Smooth muscle cell (in vitro differentiated cells): ENCODE measurements around the gene MPP4. TPM values are rescaled to one million over a fixed set of nuclear protein-coding genes. Genes with fewer than 3 reads are reported as not detected.

ENCODE experiments used
- DNase-seq: peaks from one replicate; lab custom pipeline; 2025; ENCODE audit not compliant: unreplicated experiment; lab: John Stamatoyannopoulos, UW
- H2AFZ ChIP-seq: fragments of 200-600 bp; sonication (generic); 2 replicates; pipeline ENCODE4 v1.6.0; 2016; ENCODE audit warnings: antibody characterized with exemption, low read depth, mild to moderate bottlenecking
- H3F3A ChIP-seq: fragments of 200-600 bp; sonication (generic); 2 replicates; pipeline ENCODE4 v1.6.0; 2017; ENCODE audit warnings: antibody characterized with exemption, low read depth
- H3K27ac ChIP-seq: fragments of 200-600 bp; sonication (generic); 2 replicates; pipeline ENCODE4 v1.5.1; 2016; ENCODE audit warnings: low read depth, mild to moderate bottlenecking
- H3K27me3 ChIP-seq: fragments of 200-600 bp; sonication (generic); 2 replicates; pipeline ENCODE4 v1.6.1; 2016; ENCODE audit warnings: low read depth, mild to moderate bottlenecking
- H3K36me3 ChIP-seq: fragments of 200-600 bp; sonication (generic); 2 replicates; pipeline ENCODE4 v1.5.1; 2016; ENCODE audit warnings: low read depth
- H3K4me1 ChIP-seq: fragments of 200-600 bp; sonication (generic); 2 replicates; pipeline ENCODE4 v1.5.1; 2016; ENCODE audit warnings: low read depth
- H3K4me2 ChIP-seq: fragments of 200-600 bp; sonication (generic); 2 replicates; pipeline ENCODE4 v1.6.0; 2016; ENCODE audit warnings: mild to moderate bottlenecking
- H3K4me3 ChIP-seq: fragments of 200-600 bp; sonication (generic); 2 replicates; pipeline ENCODE4 v1.5.1; 2016; ENCODE audit warnings: mild to moderate bottlenecking
- H3K79me2 ChIP-seq: fragments of 200-600 bp; sonication (generic); 2 replicates; pipeline ENCODE4 v1.6.0; 2016; ENCODE audit warnings: low read depth, mild to moderate bottlenecking
- H3K9ac ChIP-seq: fragments of 200-600 bp; sonication (generic); 2 replicates; pipeline ENCODE4 v1.6.0; 2016; ENCODE audit warnings: low read depth
- H3K9me3 ChIP-seq: fragments of 200-600 bp; sonication (generic); replicated peaks from 2 replicates; pipeline ENCODE4 v1.5.1; 2016; ENCODE audit warnings: low read depth
- H4K20me1 ChIP-seq: fragments of 200-600 bp; sonication (generic); 2 replicates; pipeline ENCODE4 v1.6.0; 2016; ENCODE audit warnings: low read depth
- WGBS: methylation state at CpG from one replicate; pipeline ENCODE4 v1.1.7; 2016; ENCODE audit warnings: low lambda C conversion rate; 5-methylcytosine and 5-hydroxymethylcytosine counted together
- polyA plus RNA-seq: library from polyadenylated mRNA; unstranded; fragments of >200 nt; fragmentation: Nextera tagmentation; extraction: Ambion mirVana; gene quantifications from 2 replicates; pipeline ENCODE4 v1.2.1, GENCODE V29; 2016
- total RNA-seq: library from RNA; depleted of rRNA; stranded (reverse); fragments of >200 nt; gene quantifications from 2 replicates; pipeline ENCODE4 v1.2.3, GENCODE V29; 2014
- TF ChIP-seq, protein P1 (sequence below): fragments of 200-600 bp; sonication (generic); IDR thresholded peaks from 2 replicates; pipeline ENCODE4 v1.5.1; 2017; ENCODE audit warnings: borderline replicate concordance, mild to moderate bottlenecking, antibody characterized with exemption; ENCODE audit not compliant: insufficient read depth, poor library complexity, severe bottlenecking

Gene MPP4
- total and polyA plus RNA-seq, 2 experiments from 2014 or later: 1.8 TPM; not detected in 1

DNA sequence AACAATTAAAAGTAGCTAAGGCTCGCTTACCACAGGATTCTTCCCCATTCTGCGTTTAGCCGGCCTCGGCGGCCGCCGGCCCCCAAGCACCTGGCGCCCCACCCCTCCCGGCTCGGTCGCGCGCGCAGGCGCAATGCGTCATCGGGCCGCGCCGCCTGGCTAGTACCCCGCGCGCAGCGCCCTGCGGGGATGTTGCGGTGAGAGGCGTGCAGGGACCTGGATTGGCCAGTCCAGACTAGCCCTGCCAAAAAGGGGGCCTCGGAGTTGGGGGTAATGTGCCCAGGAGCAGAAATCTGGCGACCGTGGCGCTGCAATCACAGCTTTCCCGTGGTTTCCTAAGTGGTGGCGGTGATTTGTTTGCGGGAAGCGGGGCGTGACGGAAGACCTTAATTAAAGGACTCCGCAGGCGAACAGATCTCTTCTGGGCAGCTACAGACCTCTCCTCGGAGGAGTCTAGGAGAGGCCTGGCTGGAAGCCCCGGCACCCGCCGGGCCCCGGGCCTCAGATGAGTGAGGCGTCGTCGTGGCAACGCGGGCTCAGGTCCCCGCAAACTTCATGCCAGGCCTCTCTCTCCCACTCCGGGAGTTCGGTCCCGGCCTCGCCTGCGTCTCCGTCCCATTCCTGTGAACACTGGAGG lies 55.7 kb downstream of the MPP4 start:
- Histone ChIP-seq H3K4me2 (peak overlapping the region; percentile 81), H3K27me3 (no peaks in the 10 kb centered on the region), H4K20me1 (no peaks in the 10 kb centered on the region), H3F3A (peaks cover 4% of the 10 kb centered on the region), H3K4me1 (peaks cover 12% of the 10 kb centered on the region), H3K27ac (peak overlapping the region; percentile 73), H3K9ac (peak overlapping the region; percentile 83), H3K4me3 (peak overlapping the region; percentile 70), H2AFZ (peak overlapping the region; percentile 92), H3K79me2 (peaks cover 9% of the 10 kb centered on the region), H3K36me3 (no peaks in the 10 kb centered on the region), H3K9me3 (no peaks in the 10 kb centered on the region)
- TF ChIP-seq, protein P1, sequence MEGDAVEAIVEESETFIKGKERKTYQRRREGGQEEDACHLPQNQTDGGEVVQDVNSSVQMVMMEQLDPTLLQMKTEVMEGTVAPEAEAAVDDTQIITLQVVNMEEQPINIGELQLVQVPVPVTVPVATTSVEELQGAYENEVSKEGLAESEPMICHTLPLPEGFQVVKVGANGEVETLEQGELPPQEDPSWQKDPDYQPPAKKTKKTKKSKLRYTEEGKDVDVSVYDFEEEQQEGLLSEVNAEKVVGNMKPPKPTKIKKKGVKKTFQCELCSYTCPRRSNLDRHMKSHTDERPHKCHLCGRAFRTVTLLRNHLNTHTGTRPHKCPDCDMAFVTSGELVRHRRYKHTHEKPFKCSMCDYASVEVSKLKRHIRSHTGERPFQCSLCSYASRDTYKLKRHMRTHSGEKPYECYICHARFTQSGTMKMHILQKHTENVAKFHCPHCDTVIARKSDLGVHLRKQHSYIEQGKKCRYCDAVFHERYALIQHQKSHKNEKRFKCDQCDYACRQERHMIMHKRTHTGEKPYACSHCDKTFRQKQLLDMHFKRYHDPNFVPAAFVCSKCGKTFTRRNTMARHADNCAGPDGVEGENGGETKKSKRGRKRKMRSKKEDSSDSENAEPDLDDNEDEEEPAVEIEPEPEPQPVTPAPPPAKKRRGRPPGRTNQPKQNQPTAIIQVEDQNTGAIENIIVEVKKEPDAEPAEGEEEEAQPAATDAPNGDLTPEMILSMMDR: no peak
- DNase-seq: peak; percentile 53
- WGBS: under 1% methylated on average over 49 of the region's 56 CpGs

DNA sequence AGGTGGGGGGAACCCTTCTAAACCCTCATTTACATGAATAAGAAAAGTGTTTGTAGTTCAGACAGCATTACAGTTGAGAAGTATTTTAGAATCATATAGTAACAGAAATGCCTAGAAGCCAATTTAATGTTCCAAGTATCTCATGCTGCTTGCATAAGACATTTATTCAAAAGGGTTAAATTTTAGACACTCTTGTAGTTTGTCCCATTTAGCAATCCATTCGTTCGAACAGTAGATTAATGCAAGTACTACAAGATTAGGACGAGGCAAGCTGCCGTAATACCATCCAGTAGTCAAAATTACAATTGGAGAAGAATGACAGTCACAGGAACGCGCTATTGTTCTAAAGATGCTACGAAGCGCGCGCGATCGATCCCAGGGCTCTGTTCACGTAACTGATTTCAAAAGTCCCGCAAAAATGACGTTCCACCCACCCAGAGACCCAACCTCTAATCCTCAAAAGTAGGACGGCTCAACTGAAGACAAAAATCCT lies 56.3 kb downstream of the MPP4 start:
- Histone ChIP-seq H3K9ac (peak overlapping the region; percentile 83), H4K20me1 (no peaks in the 10 kb centered on the region), H3K4me1 (peaks cover 12% of the 10 kb centered on the region), H3K79me2 (peaks cover 9% of the 10 kb centered on the region), H3F3A (peaks cover 4% of the 10 kb centered on the region), H3K36me3 (no peaks in the 10 kb centered on the region), H3K9me3 (no peaks in the 10 kb centered on the region), H3K27me3 (no peaks in the 10 kb centered on the region), H3K4me3 (peak overlapping the region; percentile 70), H3K27ac (peak overlapping the region; percentile 73), H3K4me2 (peak overlapping the region; percentile 81), H2AFZ (peak overlapping the region; percentile 92)
- WGBS: 1% methylated on average over 16 of the region's 16 CpGs
- DNase-seq: no peak
- TF ChIP-seq, protein P1: no peak

DNA sequence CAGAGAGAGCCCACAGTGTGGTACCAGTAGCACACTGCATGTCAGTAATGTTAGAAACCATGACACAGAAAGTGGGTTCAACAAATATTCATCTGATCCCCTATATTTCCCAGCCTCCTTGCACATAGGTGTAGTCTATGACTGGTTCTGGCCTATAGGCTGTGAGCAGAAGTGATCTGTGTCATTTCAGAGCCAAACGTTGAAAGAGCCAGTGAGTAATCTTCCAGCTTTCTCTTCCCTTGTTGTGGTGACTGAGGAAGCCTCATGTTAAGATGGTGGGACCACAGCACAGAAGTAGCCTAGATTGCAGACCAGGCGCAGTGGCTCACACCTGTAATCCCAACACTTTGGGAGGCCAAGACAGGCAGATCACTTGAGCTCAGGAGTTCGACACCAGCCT lies 59.2 kb downstream of the MPP4 start:
- no peak overlapping the region for H2AFZ ChIP-seq
- TF ChIP-seq, protein P1: no peak
- H3K36me3 ChIP-seq: peaks cover 12% of the 10 kb centered on the region
- no peak overlapping the region for H3K4me3 ChIP-seq
- WGBS: 86% methylated on average over 3 of the region's 3 CpGs
- H4K20me1 ChIP-seq: no peaks in the 10 kb centered on the region
- H3K4me2 ChIP-seq: no peak overlapping the region
- H3K4me1 ChIP-seq: peaks cover 9% of the 10 kb centered on the region
- H3K27ac ChIP-seq: no peak overlapping the region
- H3K9ac ChIP-seq: no peak overlapping the region
- H3K79me2 ChIP-seq: peaks cover 9% of the 10 kb centered on the region
- no peaks in the 10 kb centered on the region for H3K27me3 ChIP-seq
- H3K9me3 ChIP-seq: no peaks in the 10 kb centered on the region
- peaks cover 4% of the 10 kb centered on the region for H3F3A ChIP-seq
- no peak for DNase-seq

DNA sequence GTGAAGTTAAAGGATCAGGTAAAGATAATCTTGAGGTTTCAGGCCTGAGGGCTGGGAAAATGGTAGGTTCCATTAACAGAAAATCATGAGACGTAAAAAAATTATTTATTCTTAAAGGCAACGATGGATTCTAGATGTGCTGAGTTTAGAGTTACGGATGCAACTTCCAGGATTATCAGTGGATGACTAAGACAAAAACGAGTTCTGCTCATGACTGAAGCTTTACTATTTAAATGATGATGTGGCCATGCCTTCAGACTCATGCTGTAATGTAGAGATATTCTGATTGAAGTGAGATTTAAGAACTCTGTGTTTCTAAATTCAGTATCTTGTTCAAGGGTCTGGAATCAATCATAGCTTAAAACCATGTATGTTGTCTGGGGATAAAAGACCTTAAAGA lies 60.1 kb downstream of the MPP4 start:
- no peak for DNase-seq
- no peak overlapping the region for H3K4me3 ChIP-seq
- H4K20me1 ChIP-seq: no peaks in the 10 kb centered on the region
- no peaks in the 10 kb centered on the region for H3K4me1 ChIP-seq
- WGBS: 45% methylated on average over 4 of the region's 4 CpGs
- no peak overlapping the region for H3K27ac ChIP-seq
- no peak overlapping the region for H3K4me2 ChIP-seq
- H2AFZ ChIP-seq: no peak overlapping the region
- no peaks in the 10 kb centered on the region for H3K27me3 ChIP-seq
- TF ChIP-seq, protein P1: no peak
- H3K9ac ChIP-seq: no peak overlapping the region
- H3K79me2 ChIP-seq: peaks cover 9% of the 10 kb centered on the region
- H3F3A ChIP-seq: peaks cover 4% of the 10 kb centered on the region
- H3K36me3 ChIP-seq: peaks cover 18% of the 10 kb centered on the region
- H3K9me3 ChIP-seq: no peaks in the 10 kb centered on the region
